KMS-11 (cell line): ENCODE measurements around the gene FRRS1.

Experiments used
- H2AFZ ChIP-seq: fragments of 200-600 bp; sonication (generic); 2 replicates; pipeline ENCODE4 v1.6.1; 2016; ENCODE audit warnings: antibody characterized with exemption, mixed run types, low read depth
- H3K27ac ChIP-seq: fragments of 200-600 bp; sonication (generic); 2 replicates; pipeline ENCODE4 v1.6.1; 2016; ENCODE audit warnings: mild to moderate bottlenecking, mixed run types
- H3K27me3 ChIP-seq: fragments of 200-600 bp; sonication (generic); 2 replicates; pipeline ENCODE4 v1.6.1; 2017; ENCODE audit warnings: mild to moderate bottlenecking, low read depth, mixed run types, moderate library complexity; ENCODE audit not compliant: insufficient read depth
- H3K36me3 ChIP-seq: fragments of 200-600 bp; sonication (generic); 2 replicates; pipeline ENCODE4 v1.6.1; 2017; ENCODE audit warnings: mild to moderate bottlenecking, mixed run types; ENCODE audit not compliant: insufficient read depth
- H3K4me1 ChIP-seq: fragments of 200-600 bp; sonication (generic); 2 replicates; pipeline ENCODE4 v1.6.1; 2016; ENCODE audit warnings: mild to moderate bottlenecking, low read depth, mixed run types; ENCODE audit not compliant: poor library complexity, severe bottlenecking
- H3K4me2 ChIP-seq: fragments of 200-600 bp; sonication (generic); 2 replicates; pipeline ENCODE4 v1.7.0; 2016; ENCODE audit warnings: mild to moderate bottlenecking, mixed run types
- H3K4me3 ChIP-seq: fragments of 200-600 bp; sonication (generic); IDR thresholded peaks from 2 replicates; pipeline ENCODE4 v1.6.1; 2017; ENCODE audit warnings: low read depth, low read length, mixed read lengths; ENCODE audit not compliant: insufficient read depth
- H3K79me2 ChIP-seq: fragments of 200-600 bp; sonication (generic); 2 replicates; pipeline ENCODE4 v1.6.1; 2016; ENCODE audit warnings: low read depth, mixed run types; ENCODE audit not compliant: insufficient read depth
- H3K9ac ChIP-seq: fragments of 200-600 bp; sonication (generic); 2 replicates; pipeline ENCODE4 v1.6.1; 2016; ENCODE audit warnings: mild to moderate bottlenecking, mixed run types
- H4K20me1 ChIP-seq: fragments of 200-600 bp; sonication (generic); 2 replicates; pipeline ENCODE4 v1.6.1; 2016; ENCODE audit warnings: mild to moderate bottlenecking, mixed run types; ENCODE audit not compliant: insufficient read depth
- CTCF ChIP-seq: fragments of 200-600 bp; sonication (generic); conservative IDR thresholded peaks from 2 replicates; pipeline ENCODE4 v1.6.1; 2017; ENCODE audit warnings: low read depth, mild to moderate bottlenecking, antibody characterized with exemption, low read length, moderate library complexity, mixed read lengths

FRRS1 gene

DNA sequence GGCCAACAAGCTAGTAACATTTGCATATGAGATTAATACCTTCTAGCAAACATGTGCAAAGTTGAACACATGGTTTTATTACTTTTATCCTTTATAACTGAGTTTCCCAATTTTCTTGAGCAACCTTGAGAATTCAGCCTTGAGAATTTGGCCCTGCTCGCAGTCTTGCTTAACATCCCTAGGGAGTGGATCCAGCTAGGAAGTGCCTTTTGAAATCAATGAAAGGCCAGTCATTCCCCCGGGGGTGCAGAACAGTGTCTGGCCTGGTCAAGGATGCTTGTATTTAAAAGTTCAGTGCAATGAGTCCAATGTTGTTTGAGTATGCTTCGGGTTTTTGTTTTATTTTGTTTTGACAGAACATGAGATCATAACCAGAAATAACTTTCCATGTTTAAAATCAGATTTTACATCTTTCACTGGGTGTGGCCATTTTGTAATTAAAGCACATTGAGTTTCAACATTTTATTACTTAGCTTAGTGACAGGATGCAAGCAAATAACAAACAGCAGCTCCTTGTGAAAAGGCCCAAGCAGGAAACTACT is 103.8 kb downstream of the FRRS1 start:
- Histone ChIP-seq H3K27me3 (no peaks in the 10 kb centered on the region), H3K4me3 (no peak overlapping the region), H3K4me2 (no peak overlapping the region), H3K27ac (no peak overlapping the region), H3K36me3 (no peaks in the 10 kb centered on the region), H2AFZ (no peak overlapping the region), H3K79me2 (no peaks in the 10 kb centered on the region), H4K20me1 (no peaks in the 10 kb centered on the region), H3K9ac (no peak overlapping the region), H3K4me1 (no peaks in the 10 kb centered on the region)
- TF ChIP-seq CTCF, result no peak

DNA sequence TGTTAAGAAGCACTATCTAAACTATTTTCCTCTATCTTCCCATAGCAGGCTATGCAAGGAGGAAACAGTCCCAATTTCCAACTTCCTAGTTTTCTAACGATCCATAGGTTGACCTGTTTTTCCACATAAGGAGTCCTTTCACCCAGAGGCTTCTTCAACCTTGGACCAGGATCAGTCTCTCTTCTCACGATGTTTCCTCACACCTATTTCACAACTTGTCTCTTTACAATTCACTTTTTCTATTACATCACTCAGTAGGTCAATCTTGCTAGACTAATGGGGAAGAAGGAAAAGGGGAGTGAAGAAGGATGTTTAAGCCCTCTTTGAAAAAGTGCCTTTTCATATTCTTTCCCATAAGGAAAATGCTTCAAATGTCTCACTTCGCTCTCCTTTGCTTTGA is 104.7 kb downstream of the FRRS1 start:
- Histone ChIP-seq H3K36me3 (no peaks in the 10 kb centered on the region), H3K4me1 (no peaks in the 10 kb centered on the region), H2AFZ (no peak overlapping the region), H3K9ac (no peak overlapping the region), H3K27me3 (no peaks in the 10 kb centered on the region), H3K27ac (no peak overlapping the region), H3K4me2 (no peak overlapping the region), H4K20me1 (no peaks in the 10 kb centered on the region), H3K4me3 (no peak overlapping the region), H3K79me2 (no peaks in the 10 kb centered on the region)
- TF ChIP-seq CTCF, result no peak

DNA sequence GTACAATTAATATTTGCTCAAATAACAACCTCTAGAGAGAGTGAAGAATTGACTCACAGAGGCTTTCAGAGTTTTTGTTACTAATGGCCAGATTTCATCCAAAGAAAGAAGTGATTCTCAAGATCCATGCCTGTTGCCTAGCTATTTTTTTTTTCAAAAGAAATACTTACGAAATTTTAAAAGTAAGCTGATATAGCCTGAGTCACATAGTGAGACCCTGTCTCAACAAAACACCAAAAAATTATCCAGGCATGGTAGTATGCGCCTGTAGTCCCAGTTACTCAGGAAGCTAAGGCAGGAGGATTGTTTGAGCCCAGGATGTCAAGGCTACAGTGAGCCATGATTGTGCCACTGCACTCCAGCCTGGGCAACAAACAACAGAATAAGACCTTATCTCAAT is 105.9 kb downstream of the FRRS1 start:
- Histone ChIP-seq H3K27me3 (no peaks in the 10 kb centered on the region), H3K4me2 (no peak overlapping the region), H3K79me2 (no peaks in the 10 kb centered on the region), H3K9ac (no peak overlapping the region), H3K4me1 (no peaks in the 10 kb centered on the region), H3K36me3 (no peaks in the 10 kb centered on the region), H3K4me3 (no peak overlapping the region), H3K27ac (no peak overlapping the region), H2AFZ (no peak overlapping the region), H4K20me1 (no peaks in the 10 kb centered on the region)
- no peak for TF ChIP-seq CTCF

DNA sequence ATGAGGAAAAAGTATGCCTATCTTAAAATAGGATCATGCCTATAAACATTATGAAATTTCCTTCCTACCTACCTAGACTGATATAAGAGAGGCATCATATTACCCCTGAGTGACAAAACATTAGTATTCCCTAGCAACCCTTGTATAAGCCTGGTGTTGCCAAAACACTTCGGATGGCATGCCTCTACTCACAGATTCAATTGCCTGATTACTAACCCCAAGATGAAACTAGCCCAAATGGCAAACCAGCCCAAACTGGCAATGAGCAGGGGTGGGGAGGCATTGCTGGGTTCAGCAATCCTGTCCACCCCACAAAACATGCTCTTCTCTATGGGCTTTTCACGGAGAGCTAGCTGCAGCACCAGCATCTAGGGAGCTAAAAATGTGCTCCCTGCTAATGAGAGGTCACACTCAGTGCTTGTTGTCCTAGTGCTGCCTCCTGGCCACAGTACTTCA is 106.7 kb downstream of the FRRS1 start:
- Histone ChIP-seq H3K36me3 (no peaks in the 10 kb centered on the region), H3K4me3 (no peak overlapping the region), H3K79me2 (no peaks in the 10 kb centered on the region), H3K9ac (no peak overlapping the region), H3K4me2 (no peak overlapping the region), H3K4me1 (no peaks in the 10 kb centered on the region), H2AFZ (no peak overlapping the region), H3K27me3 (no peaks in the 10 kb centered on the region), H4K20me1 (no peaks in the 10 kb centered on the region), H3K27ac (no peak overlapping the region)
- no peak for TF ChIP-seq CTCF
